Measurements from ENCODE around the gene SLC22A23.

SLC22A23 gene

GRCh38 chr6:3421791-3422434 is 34.9 kb downstream of the SLC22A23 start:
- FAIRE-seq: no peak

GRCh38 chr6:3421143-3421542 is 35.7 kb downstream of the SLC22A23 start:
- FAIRE-seq: no peak

GRCh38 chr6:3419624-3420272 is 37.1 kb downstream of the SLC22A23 start:
- no peak for FAIRE-seq

- FAIRE-seq: no peak
Measured at GRCh38 chr6:3418496-3419060, 38.3 kb downstream of the SLC22A23 start.

- no peak for FAIRE-seq
Measured at GRCh38 chr6:3417473-3417872, 39.4 kb downstream of the SLC22A23 start.

- FAIRE-seq: no peak
Measured at GRCh38 chr6:3415490-3415889, 41.4 kb downstream of the SLC22A23 start.

GRCh38 chr6:3415082-3415453 is 41.8 kb downstream of the SLC22A23 start:
- FAIRE-seq: no peak

- FAIRE-seq: no peak
Measured at GRCh38 chr6:3414327-3415081, 42.3 kb downstream of the SLC22A23 start.

- no peak for FAIRE-seq
Measured at GRCh38 chr6:3413592-3413991, 43.3 kb downstream of the SLC22A23 start.

- FAIRE-seq: no peak
Measured at GRCh38 chr6:3412779-3413500, 43.9 kb downstream of the SLC22A23 start.

GRCh38 chr6:3411967-3412778 is 44.7 kb downstream of the SLC22A23 start:
- FAIRE-seq: no peak

GRCh38 chr6:3410385-3411360 is 46.2 kb downstream of the SLC22A23 start:
- FAIRE-seq: no peak

GRCh38 chr6:3409699-3410384 is 47.0 kb downstream of the SLC22A23 start:
- FAIRE-seq: no peak

- FAIRE-seq: no peak
Measured at GRCh38 chr6:3408665-3409064, 48.2 kb downstream of the SLC22A23 start.

- FAIRE-seq: no peak
Measured at GRCh38 chr6:3407840-3408239, 49.0 kb downstream of the SLC22A23 start.

- FAIRE-seq: no peak
Measured at GRCh38 chr6:3406891-3407809, 49.7 kb downstream of the SLC22A23 start.

- FAIRE-seq: no peak
Measured at GRCh38 chr6:3406362-3406821, 50.5 kb downstream of the SLC22A23 start.

GRCh38 chr6:3405679-3406078 is 51.2 kb downstream of the SLC22A23 start:
- no peak for FAIRE-seq

GRCh38 chr6:3405182-3405518 is 51.7 kb downstream of the SLC22A23 start:
- FAIRE-seq: no peak
